Thyroid gland (tissue), 4 donors: ENCODE data around the gene CCS. TPM values are rescaled to one million over a fixed set of nuclear protein-coding genes. Genes with fewer than 3 reads are reported as not detected.

ENCODE experiments used
- DNase-seq, 2 donors: peaks; one replicate each; pipeline ENCODE4 v3.0.0-alpha.2; 2019
- H3K27ac ChIP-seq, 3 donors: fragments of 200-600 bp; sonication (generic); 1 replicate in 2 of 3; 2 replicates in 1 of 3; pipeline ENCODE4 v1.5.1; 2016 to 2019; ENCODE audit warnings: mild to moderate bottlenecking in 1 of 3, moderate library complexity in 1 of 3
- H3K27me3 ChIP-seq: fragments of 200-600 bp; sonication (generic); one replicate; pipeline ENCODE4 v1.5.1; 2019
- H3K36me3 ChIP-seq, 2 donors: fragments of 200-600 bp; sonication (generic); one replicate each; pipeline ENCODE4 v1.5.1; 2016 to 2019
- H3K4me1 ChIP-seq, 2 donors: fragments of 200-600 bp; sonication (generic); one replicate each; pipeline ENCODE4 v1.5.1; 2017 to 2019
- H3K4me3 ChIP-seq, 3 donors: fragments of 200-600 bp; sonication (generic); replicated peaks in 1 of 3; 1 replicate in 2 of 3; 2 replicates in 1 of 3; pipeline ENCODE4 v1.5.1; 2016; ENCODE audit warnings: mild to moderate bottlenecking in 1 of 3
- H3K9me3 ChIP-seq: fragments of 200-600 bp; sonication (generic); one replicate; pipeline ENCODE4 v1.5.1; 2017
- POLR2A ChIP-seq, 2 donors: fragments of 450-650 bp; IDR thresholded peaks; one replicate each; pipeline ENCODE4 v1.6.1; 2017; ENCODE audit warnings: antibody characterized with exemption in 2 of 2, mild to moderate bottlenecking in 2 of 2, moderate library complexity in 1 of 2
- WGBS, 2 donors: methylation state at CpG; one replicate each; pipeline ENCODE4 v1.1.5; 2017; 5-methylcytosine and 5-hydroxymethylcytosine counted together
- intact Hi-C: fragments of 100-400 bp; cut with DNase I; formaldehyde crosslinking; loops from one replicate; pipeline ENCODE4 v1.15.1; 2023
- total RNA-seq, 4 donors: library from RNA; depleted of rRNA; stranded (reverse); fragments of >200 nt; gene quantifications; one replicate each; pipeline ENCODE4 v1.2.3, GENCODE V29; 2016
- TF ChIP-seq, protein P1 (sequence below), 6 experiments: fragments of 200-600 bp in 3 of 6; fragments of 450-650 bp in 3 of 6; sonication (generic) in 3 of 6; IDR thresholded peaks; one replicate each; pipeline ENCODE4 v1.5.1; 2016 to 2019; ENCODE audit warnings: antibody characterized with exemption in 6 of 6, mild to moderate bottlenecking in 2 of 6, inconsistent platforms in 1 of 6, moderate library complexity in 1 of 6

Gene CCS
- total RNA-seq, 4 donors from 2014 or later: 22.7 to 48.5 (median 28.9) TPM

DNA sequence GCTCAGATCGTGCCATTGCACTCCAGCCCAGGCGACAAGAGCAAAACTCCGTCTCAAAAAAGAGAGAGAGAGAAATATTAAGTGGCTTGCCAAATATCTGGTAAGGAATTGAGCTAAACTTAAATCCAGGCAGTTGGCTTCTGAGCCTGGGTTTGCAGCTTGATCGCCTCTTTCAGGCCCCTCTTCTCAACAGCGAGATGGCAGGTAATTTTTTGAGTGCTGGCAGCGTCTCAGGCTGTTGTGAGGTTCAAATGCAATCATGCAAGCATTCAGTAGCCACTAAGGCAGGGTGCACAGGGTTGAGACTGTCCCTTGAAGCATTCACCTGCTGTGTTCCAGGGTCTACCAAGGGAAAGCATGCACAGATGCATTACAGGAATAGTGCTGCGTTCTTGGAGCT is 23.9 kb upstream of the CCS start:
- Histone ChIP-seq H3K9me3 (no peaks in the 10 kb centered on the region), H3K4me3 (no peak overlapping the region), H3K27ac (no peak overlapping the region), H3K4me1 (peaks cover 3 to 32% of the 10 kb centered on the region in 2 donors), H3K36me3 (no peaks in the 10 kb centered on the region), H3K27me3 (no peaks in the 10 kb centered on the region)
- intact Hi-C loops: no loop called here
- TF ChIP-seq, protein P1, sequence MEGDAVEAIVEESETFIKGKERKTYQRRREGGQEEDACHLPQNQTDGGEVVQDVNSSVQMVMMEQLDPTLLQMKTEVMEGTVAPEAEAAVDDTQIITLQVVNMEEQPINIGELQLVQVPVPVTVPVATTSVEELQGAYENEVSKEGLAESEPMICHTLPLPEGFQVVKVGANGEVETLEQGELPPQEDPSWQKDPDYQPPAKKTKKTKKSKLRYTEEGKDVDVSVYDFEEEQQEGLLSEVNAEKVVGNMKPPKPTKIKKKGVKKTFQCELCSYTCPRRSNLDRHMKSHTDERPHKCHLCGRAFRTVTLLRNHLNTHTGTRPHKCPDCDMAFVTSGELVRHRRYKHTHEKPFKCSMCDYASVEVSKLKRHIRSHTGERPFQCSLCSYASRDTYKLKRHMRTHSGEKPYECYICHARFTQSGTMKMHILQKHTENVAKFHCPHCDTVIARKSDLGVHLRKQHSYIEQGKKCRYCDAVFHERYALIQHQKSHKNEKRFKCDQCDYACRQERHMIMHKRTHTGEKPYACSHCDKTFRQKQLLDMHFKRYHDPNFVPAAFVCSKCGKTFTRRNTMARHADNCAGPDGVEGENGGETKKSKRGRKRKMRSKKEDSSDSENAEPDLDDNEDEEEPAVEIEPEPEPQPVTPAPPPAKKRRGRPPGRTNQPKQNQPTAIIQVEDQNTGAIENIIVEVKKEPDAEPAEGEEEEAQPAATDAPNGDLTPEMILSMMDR (IDR thresholded peaks at IDR 0.05): no peak
- no peak for TF ChIP-seq POLR2A (IDR thresholded peaks at IDR 0.05)
- 58 to 68% methylated on average over 7 of the region's 7 CpGs for WGBS, 2 donors
- no peak for DNase-seq

DNA sequence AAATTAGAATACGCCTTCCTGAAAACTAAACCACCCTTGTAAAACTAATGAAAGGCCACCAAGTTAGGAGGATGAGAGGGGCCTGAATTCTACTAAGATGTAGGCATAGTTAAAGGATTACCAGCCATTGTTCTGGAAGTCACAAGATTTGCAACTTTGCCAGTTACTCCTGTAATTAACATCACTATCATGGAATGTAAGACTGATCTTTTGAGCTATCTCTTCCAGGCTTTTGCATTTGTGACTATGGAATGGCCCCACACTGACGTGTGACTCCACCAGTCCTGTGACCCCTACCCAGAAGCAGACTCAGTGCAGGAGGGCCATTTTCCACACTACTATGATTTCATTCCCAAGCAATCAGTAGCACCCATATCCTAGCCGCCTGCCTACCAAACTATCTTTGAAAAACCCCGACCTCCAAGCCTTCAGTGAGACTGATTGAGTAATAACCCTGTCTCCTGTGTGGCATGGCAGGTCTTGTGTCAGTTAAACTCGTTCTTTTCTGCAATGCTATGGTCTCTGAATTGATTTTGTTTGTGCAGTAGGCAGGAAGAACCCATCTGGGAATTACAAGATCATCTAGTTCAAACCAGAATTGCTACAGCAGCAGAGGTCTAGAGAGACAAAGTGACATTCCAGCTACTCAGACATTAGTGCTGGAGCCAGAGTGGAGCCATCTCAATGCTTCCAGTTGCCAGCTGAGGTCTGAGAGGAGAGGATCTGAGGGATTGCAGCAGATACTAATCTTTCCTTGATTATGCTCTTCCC is 22.7 kb upstream of the CCS start:
- intact Hi-C loops: no loop called here

DNA sequence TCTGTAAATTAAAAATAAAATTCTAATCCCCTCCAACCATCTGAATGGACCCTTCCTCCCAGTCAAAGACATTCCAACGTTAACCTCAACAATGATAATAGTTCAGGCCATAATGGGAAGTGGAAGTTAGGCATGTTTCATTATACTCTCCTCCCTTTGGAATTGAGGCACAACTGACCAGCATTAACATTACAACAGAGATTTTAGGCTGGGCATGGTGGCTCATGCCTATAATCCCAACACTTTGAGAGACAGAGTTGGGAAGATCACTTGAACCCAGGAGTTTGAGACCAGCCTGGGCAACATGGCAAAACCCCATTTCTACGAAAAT is 22.2 kb upstream of the CCS start:
- no peaks in the 10 kb centered on the region for H3K36me3 ChIP-seq
- peaks cover 3 to 32% of the 10 kb centered on the region in 2 donors for H3K4me1 ChIP-seq
- no peak overlapping the region for H3K4me3 ChIP-seq
- no peak for DNase-seq
- H3K9me3 ChIP-seq: no peaks in the 10 kb centered on the region
- 55 to 59% methylated on average over 2 of the region's 2 CpGs for WGBS, 2 donors
- TF ChIP-seq, protein P1 (IDR thresholded peaks at IDR 0.05): no peak
- no peak for TF ChIP-seq POLR2A (IDR thresholded peaks at IDR 0.05)
- H3K27ac ChIP-seq: no peak overlapping the region
- H3K27me3 ChIP-seq: no peaks in the 10 kb centered on the region
- intact Hi-C loops: no loop called here

More for the DNA sequence above, 22.7 kb upstream of the CCS start:
- peak in 1 of 2 donors; percentile 40 for DNase-seq
- peak overlapping the region in 2 of 3 donors; percentile 4 to 11 for H3K27ac ChIP-seq
- no peaks in the 10 kb centered on the region for H3K36me3 ChIP-seq
- H3K4me1 ChIP-seq: peaks cover 3 to 32% of the 10 kb centered on the region in 2 donors
- no peaks in the 10 kb centered on the region for H3K9me3 ChIP-seq
- TF ChIP-seq POLR2A (IDR thresholded peaks at IDR 0.05): no peak
- TF ChIP-seq, protein P1 (IDR thresholded peaks at IDR 0.05): no peak
- no peaks in the 10 kb centered on the region for H3K27me3 ChIP-seq
- H3K4me3 ChIP-seq: no peak overlapping the region
- WGBS, 2 donors: 53 to 59% methylated on average over 5 of the region's 5 CpGs

DNA sequence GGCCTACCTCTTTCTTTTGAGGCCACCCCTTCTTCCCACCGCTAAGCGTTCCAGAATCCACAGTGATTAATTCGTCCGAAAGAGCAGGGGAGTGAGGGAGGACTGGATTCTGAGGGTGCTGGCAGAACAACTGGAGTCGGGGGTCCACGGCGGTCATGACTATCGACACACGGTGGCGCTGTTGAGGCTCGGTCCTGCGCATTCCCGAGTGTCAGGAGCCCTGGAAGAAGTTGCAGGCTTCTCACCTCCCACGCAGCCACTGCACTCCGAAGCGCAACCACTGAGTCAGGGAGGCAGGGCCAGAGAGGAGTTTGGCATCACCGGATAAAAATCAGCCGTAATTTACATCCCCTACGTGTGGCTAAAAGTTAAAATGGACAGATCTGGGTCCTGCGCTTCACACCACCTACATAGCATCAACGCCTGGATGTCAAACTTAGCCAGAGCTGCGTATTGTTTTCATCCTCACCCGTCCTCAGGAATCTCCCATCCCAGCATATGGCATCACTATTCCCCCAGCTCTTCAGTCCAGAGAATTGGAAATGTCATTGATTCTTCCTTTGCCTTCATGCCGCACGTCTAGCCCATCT is 13.9 kb upstream of the CCS start:
- no peaks in the 10 kb centered on the region for H3K36me3 ChIP-seq
- intact Hi-C loops: loop anchor here (2.0 kb wide), 1 partner anchor 100 kb away; no protein-coding TSS in a partner anchor
- peak; percentile 81 to 82 for DNase-seq
- no peaks in the 10 kb centered on the region for H3K4me1 ChIP-seq
- no peak overlapping the region for H3K4me3 ChIP-seq
- no peak overlapping the region for H3K27ac ChIP-seq
- H3K27me3 ChIP-seq: no peaks in the 10 kb centered on the region
- no peaks in the 10 kb centered on the region for H3K9me3 ChIP-seq
- 17 to 20% methylated on average over 25 of the region's 25 CpGs for WGBS, 2 donors
- TF ChIP-seq, protein P1 (IDR thresholded peaks at IDR 0.05): peak; percentile 62 to 87 (median 80)
- no peak for TF ChIP-seq POLR2A (IDR thresholded peaks at IDR 0.05)

DNA sequence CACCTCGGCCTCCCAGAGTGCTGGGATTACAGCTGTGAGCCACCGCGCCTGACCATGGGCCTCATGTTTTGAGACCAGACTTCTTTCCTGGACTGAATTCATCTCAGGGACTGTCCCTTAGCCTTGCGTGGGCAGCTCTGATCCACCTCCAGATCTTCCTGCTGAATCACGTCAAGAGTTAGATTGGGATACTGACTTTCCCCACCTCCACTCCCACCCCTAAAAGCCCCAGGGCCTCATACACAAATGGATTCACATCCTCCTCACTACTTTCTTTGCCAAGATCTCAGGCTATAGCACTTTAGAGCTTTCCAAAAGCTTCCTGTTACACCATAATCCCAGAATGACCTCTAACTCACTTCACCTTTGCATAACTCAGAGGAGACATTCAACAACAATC is 12.2 kb upstream of the CCS start:
- intact Hi-C loops: no loop called here
- Histone ChIP-seq H3K36me3 (no peaks in the 10 kb centered on the region), H3K4me3 (no peak overlapping the region), H3K27ac (no peak overlapping the region), H3K9me3 (no peaks in the 10 kb centered on the region), H3K4me1 (no peaks in the 10 kb centered on the region), H3K27me3 (no peaks in the 10 kb centered on the region)
- 83 to 85% methylated on average over 5 of the region's 5 CpGs for WGBS, 2 donors
- DNase-seq: no peak
- TF ChIP-seq, protein P1 (IDR thresholded peaks at IDR 0.05): no peak
- TF ChIP-seq POLR2A (IDR thresholded peaks at IDR 0.05): no peak
